K562 (cell line): ENCODE measurements around the gene OR13G1.

Source experiments
- CREB1 ChIP-seq, 2 experiments: sonication (generic) in 1 of 2; formaldehyde crosslinking in 1 of 2; IDR thresholded peaks; 2 replicates each; pipeline versions ENCODE4 v1.6.1 to v1.8.0; 2012 to 2022; ENCODE audit warnings: inconsistent platforms in 1 of 2, mild to moderate bottlenecking in 1 of 2, missing genetic modification reagents in 1 of 2, moderate library complexity in 1 of 2
- ELK3 ChIP-seq: fragments of 450-650 bp; formaldehyde crosslinking; IDR thresholded peaks from 2 replicates; pipeline ENCODE4 v1.4.0; 2020; ENCODE audit warnings: mild to moderate bottlenecking
- NR3C1 ChIP-seq: sonication (generic); formaldehyde crosslinking; IDR thresholded peaks from 2 replicates; pipeline ENCODE4 v1.8.1; 2022; ENCODE audit warnings: missing genetic modification reagents
- POLR2A ChIP-seq: fragments of 450-650 bp; conservative IDR thresholded peaks from 2 replicates; pipeline ENCODE4 v1.6.1; 2016
- POLR3A ChIP-seq: IDR thresholded peaks from 2 replicates; pipeline ENCODE4 v1.6.1; 2011; ENCODE audit warnings: borderline replicate concordance, mild to moderate bottlenecking, moderate library complexity; ENCODE audit not compliant: insufficient read length, insufficient read depth; ENCODE audit errors: extremely low read depth
- ZNF23 ChIP-seq: fragments of 250-450 bp; sonication (Bioruptor Pico); IDR thresholded peaks from 2 replicates; pipeline ENCODE4 v1.4.0; 2020; ENCODE audit warnings: mild to moderate bottlenecking

GRCh38 chr1:247627951-247628350 lies 51.6 kb downstream of the OR13G1 start:
- no peak for TF ChIP-seq CREB1 (IDR thresholded peaks at IDR 0.05)
- no peak for TF ChIP-seq CREB1 (CRISPR knock-in tag; IDR thresholded peaks at IDR 0.05)
- no peak for TF ChIP-seq ELK3 (CRISPR knock-in tag)
- TF ChIP-seq POLR2A, result no peak
- no peak for TF ChIP-seq POLR3A
- no peak for TF ChIP-seq NR3C1 (CRISPR knock-in tag)
- TF ChIP-seq ZNF23 (CRISPR knock-in tag), result no peak
